ENCODE results near the gene MAP1LC3C. TPM values are rescaled to one million over a fixed set of nuclear protein-coding genes. Genes with fewer than 3 reads are reported as not detected.

The MAP1LC3C gene
- total RNA-seq, result 10.1 TPM

DNA sequence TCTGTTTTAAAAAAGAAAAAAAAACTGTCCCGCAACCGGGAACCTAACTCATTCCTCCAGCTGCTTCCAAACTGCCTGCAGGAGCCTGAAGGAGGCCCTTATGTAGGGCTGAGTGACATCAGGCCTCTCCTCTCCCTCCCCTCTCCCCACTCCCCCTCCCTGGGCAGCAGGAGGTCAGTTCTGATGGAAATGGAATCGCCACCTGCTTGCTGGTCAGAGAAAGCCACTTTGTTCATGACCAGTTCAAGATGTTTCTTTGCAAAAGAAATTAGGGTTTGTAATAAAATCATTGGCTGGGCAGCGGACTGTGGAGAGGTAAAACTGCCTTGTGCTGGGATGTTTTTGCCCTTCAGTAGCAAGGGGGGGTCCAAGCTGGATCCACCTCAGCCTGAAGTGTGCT lies at the start of gene MAP1LC3C:
MAP1LC3C (minus strand) TSS at position 73 of the 400 bp plus-strand sequence. CDS start 90 bp downstream, outside the sequence.

DNA sequence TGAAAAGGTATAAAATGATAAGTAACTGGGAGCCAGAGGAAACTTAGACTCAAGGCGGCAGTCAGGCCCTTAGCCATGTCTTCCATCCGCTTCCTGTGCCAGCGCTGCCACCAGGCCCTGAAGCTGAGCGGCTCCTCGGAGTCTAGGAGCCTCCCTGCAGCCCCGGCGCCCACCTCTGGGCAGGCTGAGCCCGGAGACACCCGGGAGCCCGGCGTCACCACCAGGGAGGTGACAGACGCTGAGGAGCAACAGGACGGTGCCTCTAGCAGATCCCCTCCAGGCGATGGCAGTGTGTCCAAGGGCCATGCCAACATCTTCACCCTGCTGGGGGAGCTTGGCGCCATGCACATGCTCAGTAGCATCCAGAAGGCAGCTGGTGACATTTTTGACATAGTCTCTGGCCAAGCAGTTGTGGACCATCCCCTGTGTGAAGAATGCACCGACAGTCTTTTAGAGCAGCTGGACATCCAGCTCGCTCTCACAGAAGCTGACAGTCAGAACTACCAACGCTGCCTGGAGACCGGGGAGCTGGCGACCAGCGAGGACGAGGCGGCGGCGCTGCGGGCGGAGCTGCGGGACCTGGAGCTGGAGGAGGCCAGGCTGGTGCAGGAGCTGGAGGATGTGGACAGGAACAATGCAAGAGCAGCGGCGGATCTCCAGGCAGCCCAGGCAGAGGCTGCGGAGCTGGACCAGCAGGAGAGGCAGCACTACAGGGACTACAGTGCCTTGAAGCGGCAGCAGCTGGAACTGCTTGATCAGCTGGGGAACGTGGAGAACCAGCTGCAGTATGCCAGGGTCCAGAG lies 41.0 kb downstream of the MAP1LC3C start, which contains the start of gene BECN2:
BECN2 (plus strand) TSS at position 76 of the 803 bp plus-strand sequence; CDS start at position 76, 0 bp downstream.

Other genes starting within 250 kb of the MAP1LC3C start
- gene EXO1, start 150.9 kb downstream of the MAP1LC3C start, total RNA-seq, result 4.3 TPM
- gene BECN2, start 41.3 kb downstream of the MAP1LC3C start, total RNA-seq, result not detected

All from camera-type eye (tissue), 1 donor.